Measurements from ENCODE around the gene GFRA1. TPM values are rescaled to one million over a fixed set of nuclear protein-coding genes. Genes with fewer than 3 reads are reported as not detected.

Gene GFRA1
- total and polyA plus RNA-seq, 2 donors (not counting 3 experiments of a cell fraction or from before 2014, with no cell fraction given) = 0.22 to 0.88 TPM

GRCh38 chr10:116304923-116305322, 31.9 kb upstream of the GFRA1 start:
- H3K36me3 ChIP-seq (ENCODE audit: control insufficient read depth in 2 of 2, extremely low read depth in 1 of 2, insufficient read depth in 2 of 2, low read length in 2 of 2) = no peaks in the 10 kb centered on the region
- no peak overlapping the region for H3K27ac ChIP-seq (ENCODE audit: insufficient read depth, low read depth, low read length)
- no peak overlapping the region for H3K4me2 ChIP-seq (ENCODE audit: insufficient read depth, low read length)
- no peak overlapping the region for H3K9ac ChIP-seq (replicated peaks; ENCODE audit: extremely low read depth, insufficient read depth, low read length)
- H3K79me2 ChIP-seq (ENCODE audit: control insufficient read depth, insufficient read depth, low read length) = no peaks in the 10 kb centered on the region
- FAIRE-seq (no peak), DNase-seq (ENCODE audit: low read depth, low spot score) (no peak)
- dilution Hi-C loops (cut with MboI; ENCODE audit: extremely low pct_ligation_motif_present, low sequenced_read_pairs) (no loop called here), intact Hi-C loops (cut with micrococcal nuclease) (no loop called here)
- no peak for TF ChIP-seq MYC (IDR thresholded peaks at IDR 0.05; ENCODE audit: low read depth, low read length)
- TF ChIP-seq, protein P1, sequence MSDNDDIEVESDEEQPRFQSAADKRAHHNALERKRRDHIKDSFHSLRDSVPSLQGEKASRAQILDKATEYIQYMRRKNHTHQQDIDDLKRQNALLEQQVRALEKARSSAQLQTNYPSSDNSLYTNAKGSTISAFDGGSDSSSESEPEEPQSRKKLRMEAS (IDR thresholded peaks at IDR 0.05; ENCODE audit: insufficient read depth, insufficient read length) = no peak
- TF ChIP-seq, protein P2, sequence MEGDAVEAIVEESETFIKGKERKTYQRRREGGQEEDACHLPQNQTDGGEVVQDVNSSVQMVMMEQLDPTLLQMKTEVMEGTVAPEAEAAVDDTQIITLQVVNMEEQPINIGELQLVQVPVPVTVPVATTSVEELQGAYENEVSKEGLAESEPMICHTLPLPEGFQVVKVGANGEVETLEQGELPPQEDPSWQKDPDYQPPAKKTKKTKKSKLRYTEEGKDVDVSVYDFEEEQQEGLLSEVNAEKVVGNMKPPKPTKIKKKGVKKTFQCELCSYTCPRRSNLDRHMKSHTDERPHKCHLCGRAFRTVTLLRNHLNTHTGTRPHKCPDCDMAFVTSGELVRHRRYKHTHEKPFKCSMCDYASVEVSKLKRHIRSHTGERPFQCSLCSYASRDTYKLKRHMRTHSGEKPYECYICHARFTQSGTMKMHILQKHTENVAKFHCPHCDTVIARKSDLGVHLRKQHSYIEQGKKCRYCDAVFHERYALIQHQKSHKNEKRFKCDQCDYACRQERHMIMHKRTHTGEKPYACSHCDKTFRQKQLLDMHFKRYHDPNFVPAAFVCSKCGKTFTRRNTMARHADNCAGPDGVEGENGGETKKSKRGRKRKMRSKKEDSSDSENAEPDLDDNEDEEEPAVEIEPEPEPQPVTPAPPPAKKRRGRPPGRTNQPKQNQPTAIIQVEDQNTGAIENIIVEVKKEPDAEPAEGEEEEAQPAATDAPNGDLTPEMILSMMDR (IDR thresholded peaks at IDR 0.05; ENCODE audit: extremely low read depth in 1 of 2, insufficient read depth in 1 of 2, low read depth in 1 of 2, low read length in 2 of 2) = no peak
- TF ChIP-seq POLR2A (IDR thresholded peaks at IDR 0.05; ENCODE audit: low read depth, low read length) = no peak
- TF ChIP-seq POLR2AphosphoS5 (IDR thresholded peaks at IDR 0.05; ENCODE audit: insufficient read depth, low read depth, low read length) = no peak
- no peak for TF ChIP-seq JUN (IDR thresholded peaks at IDR 0.05; ENCODE audit: borderline replicate concordance, insufficient read depth, insufficient read length, low read depth)
- TF ChIP-seq GATA2 (IDR thresholded peaks at IDR 0.05; ENCODE audit: insufficient read depth, insufficient read length, low read depth, low read length) = no peak
- TF ChIP-seq EZH2 (IDR thresholded peaks at IDR 0.05; ENCODE audit: borderline replicate concordance, low read depth, low read length, severe bottlenecking) = no peak
- no peak for TF ChIP-seq FOS (IDR thresholded peaks at IDR 0.05; ENCODE audit: borderline replicate concordance, insufficient read depth, low read length)
- H3K9me1 ChIP-seq (replicated peaks; ENCODE audit: control insufficient read depth, extremely low read depth, insufficient read depth, low read length) = no peaks in the 10 kb centered on the region
- no peak overlapping the region for H3K4me3 ChIP-seq (replicated peaks in 1 of 3; ENCODE audit: insufficient read depth in 1 of 3, low read depth in 1 of 3, low read length in 3 of 3)
- no peaks in the 10 kb centered on the region for H3K4me1 ChIP-seq (ENCODE audit: control insufficient read depth, extremely low read depth, insufficient read depth, low read length)
- no peaks in the 10 kb centered on the region for H3K9me3 ChIP-seq (replicated peaks; ENCODE audit: control insufficient read depth, insufficient read depth, low read length)
- no TSS peak for BruUV-seq (replicated peaks)
- ChIA-PET CTCF (no interaction called here), POLR2A (no interaction called here)
- H3K27me3 ChIP-seq (ENCODE audit: control insufficient read depth in 2 of 2, insufficient read depth in 2 of 2, low read length in 2 of 2) = no peaks in the 10 kb centered on the region
- no peak overlapping the region for H2AFZ ChIP-seq (ENCODE audit: low read depth, low read length)
- H4K20me1 ChIP-seq (replicated peaks; ENCODE audit: control insufficient read depth, extremely low read depth, insufficient read depth, low read length) = no peaks in the 10 kb centered on the region
